ENCODE measurements around the gene FOXJ2.
"Not testable (repeated sequence)": the region's sequence is repeated elsewhere in the genome, so short reads cannot be mapped to it uniquely, and the experiment has no call there.

Gene FOXJ2

GRCh38 chr12:8032242-8033152 is at the start of gene FOXJ2:
TSS of gene FOXJ2 (plus strand) at chr12:8032716. CDS start at chr12:8039833, 7,117 bp downstream.
- peak; percentile 41 to 67 for DNase-seq (ENCODE audit: low read depth in 1 of 2, low spot score in 1 of 2)
- TF ChIP-seq JUND (IDR thresholded peaks at IDR 0.05; ENCODE audit: low read depth), result no peak
- in situ Hi-C loops (cut with HindIII; ENCODE audit: low pct_unique_long_range_greater_than_20kb, low sequenced_read_pairs), result no loop called here

GRCh38 chr12:7983019-7983418 is 49.5 kb upstream of the FOXJ2 start:
- DNase-seq (ENCODE audit: low read depth in 1 of 2, low spot score in 1 of 2); in situ Hi-C loops (cut with HindIII; ENCODE audit: low pct_unique_long_range_greater_than_20kb, low sequenced_read_pairs): not testable (repeated sequence)

GRCh38 chr12:7983460-7983859 is 49.1 kb upstream of the FOXJ2 start:
- DNase-seq (ENCODE audit: low read depth in 1 of 2, low spot score in 1 of 2), result not testable (repeated sequence)

GRCh38 chr12:7984900-7985299 is 47.6 kb upstream of the FOXJ2 start:
- in situ Hi-C loops (cut with HindIII; ENCODE audit: low pct_unique_long_range_greater_than_20kb, low sequenced_read_pairs), result no loop called here
- no peak for TF ChIP-seq JUND (IDR thresholded peaks at IDR 0.05; ENCODE audit: low read depth)
- no peak for DNase-seq (ENCODE audit: low read depth in 1 of 2, low spot score in 1 of 2)

More at GRCh38 chr12:7983460-7983859, 49.1 kb upstream of the FOXJ2 start:
- in situ Hi-C loops (cut with HindIII; ENCODE audit: low pct_unique_long_range_greater_than_20kb, low sequenced_read_pairs), result not testable (repeated sequence)

- TF ChIP-seq JUND (IDR thresholded peaks at IDR 0.05; ENCODE audit: low read depth), result no peak
- DNase-seq (ENCODE audit: low read depth in 1 of 2, low spot score in 1 of 2), result no peak
- in situ Hi-C loops (cut with HindIII; ENCODE audit: low pct_unique_long_range_greater_than_20kb, low sequenced_read_pairs), result no loop called here
Observed at GRCh38 chr12:7985802-7986418, 46.6 kb upstream of the FOXJ2 start.

- DNase-seq (ENCODE audit: low read depth in 1 of 2, low spot score in 1 of 2), result no peak
- in situ Hi-C loops (cut with HindIII; ENCODE audit: low pct_unique_long_range_greater_than_20kb, low sequenced_read_pairs), result no loop called here
- TF ChIP-seq JUND (IDR thresholded peaks at IDR 0.05; ENCODE audit: low read depth), result no peak
Observed at GRCh38 chr12:7989827-7990491, 42.6 kb upstream of the FOXJ2 start.

GRCh38 chr12:7991535-7991934 is 41.0 kb upstream of the FOXJ2 start:
- DNase-seq (ENCODE audit: low read depth in 1 of 2, low spot score in 1 of 2), result no peak
- TF ChIP-seq JUND (IDR thresholded peaks at IDR 0.05; ENCODE audit: low read depth), result no peak
- in situ Hi-C loops (cut with HindIII; ENCODE audit: low pct_unique_long_range_greater_than_20kb, low sequenced_read_pairs), result no loop called here

GRCh38 chr12:7994731-7995205 is 37.7 kb upstream of the FOXJ2 start:
- peak in 1 of 2 experiments; percentile 75 for DNase-seq (ENCODE audit: low read depth in 1 of 2, low spot score in 1 of 2)
- TF ChIP-seq JUND (IDR thresholded peaks at IDR 0.05; ENCODE audit: low read depth), result no peak
- in situ Hi-C loops (cut with HindIII; ENCODE audit: low pct_unique_long_range_greater_than_20kb, low sequenced_read_pairs), result no loop called here

- in situ Hi-C loops (cut with HindIII; ENCODE audit: low pct_unique_long_range_greater_than_20kb, low sequenced_read_pairs), result no loop called here
- peak; percentile 4 to 71 for DNase-seq (ENCODE audit: low read depth in 1 of 2, low spot score in 1 of 2)
- no peak for TF ChIP-seq JUND (IDR thresholded peaks at IDR 0.05; ENCODE audit: low read depth)
Observed at GRCh38 chr12:7995266-7995963, 37.1 kb upstream of the FOXJ2 start.

GRCh38 chr12:8000827-8001226 is 31.7 kb upstream of the FOXJ2 start:
- in situ Hi-C loops (cut with HindIII; ENCODE audit: low pct_unique_long_range_greater_than_20kb, low sequenced_read_pairs); DNase-seq (ENCODE audit: low read depth in 1 of 2, low spot score in 1 of 2): not testable (repeated sequence)

- in situ Hi-C loops (cut with HindIII; ENCODE audit: low pct_unique_long_range_greater_than_20kb, low sequenced_read_pairs); DNase-seq (ENCODE audit: low read depth in 1 of 2, low spot score in 1 of 2): not testable (repeated sequence)
Observed at GRCh38 chr12:8001496-8001895, 31.0 kb upstream of the FOXJ2 start.

GRCh38 chr12:8004897-8005296 is 27.6 kb upstream of the FOXJ2 start:
- in situ Hi-C loops (cut with HindIII; ENCODE audit: low pct_unique_long_range_greater_than_20kb, low sequenced_read_pairs); DNase-seq (ENCODE audit: low read depth in 1 of 2, low spot score in 1 of 2): not testable (repeated sequence)

Measured in T47D (cell line).